Right atrium auricular region (tissue), 2 donors: Measurements from ENCODE around the gene C4BPB. TPM values are rescaled to one million over a fixed set of nuclear protein-coding genes. Genes with fewer than 3 reads are reported as not detected.
A peak's percentile ranks its signal among the peaks of the same experiment; 100 is the strongest.

Source experiments
- DNase-seq: peaks from one replicate; pipeline ENCODE4 v3.0.0-alpha.2; 2019; ENCODE audit warnings: low spot score
- H3K27ac ChIP-seq, 2 donors: fragments of 200-600 bp; sonication (generic); 1 replicate in 1 of 2; 2 replicates in 1 of 2; pipeline ENCODE4 v1.5.1; 2016 to 2019
- H3K27me3 ChIP-seq, 2 donors: fragments of 200-600 bp; sonication (generic); one replicate each; pipeline versions ENCODE4 v1.5.1 to v1.6.0; 2017 to 2019
- H3K36me3 ChIP-seq: fragments of 200-600 bp; sonication (generic); one replicate; pipeline ENCODE4 v1.5.1; 2016
- H3K4me1 ChIP-seq, 2 donors: fragments of 200-600 bp; sonication (generic); one replicate each; pipeline versions ENCODE4 v1.5.1 to v1.6.0; 2017 to 2019
- H3K4me3 ChIP-seq, 2 donors: fragments of 200-600 bp; sonication (generic); 1 replicate in 1 of 2; 2 replicates in 1 of 2; pipeline ENCODE4 v1.5.1; 2017 to 2019; ENCODE audit warnings: mild to moderate bottlenecking in 1 of 2, moderate library complexity in 1 of 2
- H3K9me3 ChIP-seq, 2 donors: fragments of 200-600 bp; sonication (generic); one replicate each; pipeline ENCODE4 v1.5.1; 2019
- total RNA-seq, 2 donors: library from RNA; depleted of rRNA; stranded (reverse); fragments of >200 nt; gene quantifications; one replicate each; pipeline ENCODE4 v1.1.0, GENCODE V29; 2016
- TF ChIP-seq, protein P1 (sequence below), 2 donors: fragments of 200-600 bp; sonication (generic); IDR thresholded peaks; one replicate each; pipeline ENCODE4 v1.5.1; 2019; ENCODE audit warnings: antibody characterized with exemption in 2 of 2

The C4BPB gene
- total RNA-seq, 2 donors from 2014 or later = not detected

DNA sequence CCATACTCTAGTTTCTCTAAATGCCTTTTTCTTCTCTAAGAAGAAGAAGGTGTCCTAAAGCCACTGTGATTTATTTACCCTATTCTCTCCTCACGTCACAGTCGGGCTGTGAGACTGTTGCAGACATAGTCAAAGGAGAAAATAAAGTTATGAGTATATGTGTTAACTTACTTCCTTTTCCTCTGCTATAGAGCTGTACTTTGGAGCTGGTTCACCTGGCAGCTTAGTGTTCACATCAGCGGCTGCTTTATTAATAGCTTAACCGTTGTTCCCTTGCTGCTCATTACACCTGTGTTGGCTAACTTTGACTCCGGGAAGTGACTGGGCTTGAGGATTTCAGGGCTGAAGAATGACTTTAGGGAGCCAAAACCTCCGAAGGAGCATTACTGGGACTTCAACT lies 32.0 kb upstream of the C4BPB start:
- no peak for DNase-seq
- no peak overlapping the region for H3K4me3 ChIP-seq
- H3K36me3 ChIP-seq = peaks cover 19% of the 10 kb centered on the region
- H3K9me3 ChIP-seq = no peaks in the 10 kb centered on the region
- peak overlapping the region; percentile 97 to 98 for H3K27ac ChIP-seq
- H3K27me3 ChIP-seq = no peaks in the 10 kb centered on the region
- TF ChIP-seq, protein P1, sequence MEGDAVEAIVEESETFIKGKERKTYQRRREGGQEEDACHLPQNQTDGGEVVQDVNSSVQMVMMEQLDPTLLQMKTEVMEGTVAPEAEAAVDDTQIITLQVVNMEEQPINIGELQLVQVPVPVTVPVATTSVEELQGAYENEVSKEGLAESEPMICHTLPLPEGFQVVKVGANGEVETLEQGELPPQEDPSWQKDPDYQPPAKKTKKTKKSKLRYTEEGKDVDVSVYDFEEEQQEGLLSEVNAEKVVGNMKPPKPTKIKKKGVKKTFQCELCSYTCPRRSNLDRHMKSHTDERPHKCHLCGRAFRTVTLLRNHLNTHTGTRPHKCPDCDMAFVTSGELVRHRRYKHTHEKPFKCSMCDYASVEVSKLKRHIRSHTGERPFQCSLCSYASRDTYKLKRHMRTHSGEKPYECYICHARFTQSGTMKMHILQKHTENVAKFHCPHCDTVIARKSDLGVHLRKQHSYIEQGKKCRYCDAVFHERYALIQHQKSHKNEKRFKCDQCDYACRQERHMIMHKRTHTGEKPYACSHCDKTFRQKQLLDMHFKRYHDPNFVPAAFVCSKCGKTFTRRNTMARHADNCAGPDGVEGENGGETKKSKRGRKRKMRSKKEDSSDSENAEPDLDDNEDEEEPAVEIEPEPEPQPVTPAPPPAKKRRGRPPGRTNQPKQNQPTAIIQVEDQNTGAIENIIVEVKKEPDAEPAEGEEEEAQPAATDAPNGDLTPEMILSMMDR (IDR thresholded peaks at IDR 0.05) = no peak
- peaks cover 0 to 16% of the 10 kb centered on the region in 2 donors for H3K4me1 ChIP-seq

DNA sequence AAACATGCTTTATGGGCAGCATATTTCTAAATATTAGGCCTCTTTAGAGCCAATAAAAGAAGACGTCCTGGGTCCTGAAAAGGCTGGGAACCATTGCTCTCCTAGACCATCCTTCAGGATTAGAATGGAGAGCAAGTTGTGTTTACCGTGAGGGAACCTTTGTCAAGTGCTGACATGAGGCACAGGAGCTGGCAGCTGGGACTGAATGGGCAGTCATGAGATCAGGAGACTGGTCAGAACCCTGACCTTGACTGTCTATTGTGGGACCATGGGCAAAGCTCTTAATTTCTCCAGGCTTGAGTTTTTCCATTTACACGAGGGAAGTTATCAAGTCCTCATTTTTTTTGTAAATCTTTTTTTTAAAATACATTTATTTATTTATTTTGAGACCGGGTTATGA lies 30.4 kb upstream of the C4BPB start:
- Histone ChIP-seq H3K9me3 (no peaks in the 10 kb centered on the region), H3K4me3 (no peak overlapping the region), H3K36me3 (peaks cover 31% of the 10 kb centered on the region), H3K27me3 (no peaks in the 10 kb centered on the region), H3K27ac (peak overlapping the region; percentile 33 to 57), H3K4me1 (peaks cover 0 to 6% of the 10 kb centered on the region in 2 donors)
- DNase-seq = no peak
- TF ChIP-seq, protein P1 (IDR thresholded peaks at IDR 0.05) = no peak

DNA sequence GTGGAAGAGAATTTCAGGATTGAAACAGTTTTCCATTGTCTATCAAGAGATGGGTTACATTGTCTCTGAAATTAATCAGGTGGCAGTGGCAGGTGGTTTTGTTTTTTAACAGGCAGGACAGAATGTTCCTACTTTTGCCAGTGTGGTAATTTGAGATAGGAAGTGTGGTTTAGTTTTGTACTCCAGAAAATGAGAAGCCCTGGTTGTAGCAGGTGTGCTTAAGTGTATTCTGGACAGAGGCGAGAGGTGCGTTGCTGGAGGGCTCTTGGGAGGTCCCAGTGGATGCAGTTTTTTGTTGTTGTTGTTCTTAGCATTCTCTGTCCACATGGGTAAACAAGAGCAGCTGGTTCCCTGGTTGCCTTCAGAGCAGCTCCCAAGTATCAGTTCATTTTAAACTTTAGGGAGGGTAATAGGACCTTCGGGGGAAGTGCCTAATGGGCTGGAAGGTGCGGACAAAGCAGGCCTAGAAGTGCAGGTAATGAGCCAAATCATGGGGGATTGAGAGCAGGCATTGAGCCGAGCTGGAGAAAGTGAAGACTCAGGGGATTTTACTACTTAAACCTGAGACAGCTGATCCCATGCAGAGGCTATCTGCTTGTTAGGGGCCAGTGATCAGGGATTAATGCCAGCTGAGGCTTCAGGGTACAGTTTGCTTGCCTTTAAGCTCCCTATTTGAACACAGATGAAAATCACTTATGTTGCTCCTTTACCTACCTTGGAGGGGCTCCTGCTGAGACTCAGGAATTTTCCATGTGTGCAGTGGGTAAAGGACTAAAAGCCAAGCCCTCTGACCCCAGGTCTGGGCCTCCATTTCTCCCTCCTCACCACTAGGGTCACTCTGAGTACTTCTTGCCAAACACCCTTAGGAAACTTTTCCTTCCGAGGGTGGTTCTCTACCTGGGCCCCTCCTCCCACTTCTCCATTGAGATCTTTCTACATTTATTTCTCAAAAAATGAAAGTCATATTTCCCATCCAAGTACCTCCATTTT lies 29.5 kb upstream of the C4BPB start:
- Histone ChIP-seq H3K4me1 (peaks cover 0 to 10% of the 10 kb centered on the region in 2 donors), H3K27ac (peak overlapping the region; percentile 33 to 57), H3K4me3 (no peak overlapping the region), H3K27me3 (no peaks in the 10 kb centered on the region), H3K36me3 (peaks cover 40% of the 10 kb centered on the region), H3K9me3 (no peaks in the 10 kb centered on the region)
- no peak for DNase-seq
- TF ChIP-seq, protein P1 (IDR thresholded peaks at IDR 0.05) = no peak

DNA sequence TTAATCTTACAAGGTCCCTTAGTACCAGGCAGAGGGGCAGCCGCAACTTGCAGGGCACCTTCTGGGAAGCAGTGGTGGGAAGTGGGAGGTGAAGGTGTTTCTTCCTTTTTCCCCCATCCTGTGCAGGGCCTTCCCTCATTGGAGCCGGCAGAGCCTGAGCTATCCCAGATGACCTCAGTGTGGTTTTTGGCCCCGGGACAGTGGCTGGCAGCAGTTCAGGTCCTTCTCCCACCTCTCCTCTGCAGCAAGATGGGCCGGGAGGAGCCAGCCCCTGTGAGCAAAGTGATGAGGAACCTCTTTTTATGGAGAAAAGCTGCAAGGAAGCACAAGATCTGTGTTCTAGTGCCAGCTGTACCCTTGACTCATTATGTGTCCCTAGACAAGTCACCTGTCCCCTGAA lies 28.8 kb upstream of the C4BPB start:
- Histone ChIP-seq H3K4me1 (peaks cover 0 to 10% of the 10 kb centered on the region in 2 donors), H3K27ac (peak overlapping the region in 1 of 2 donors; percentile 57), H3K4me3 (no peak overlapping the region), H3K36me3 (peaks cover 41% of the 10 kb centered on the region), H3K9me3 (no peaks in the 10 kb centered on the region), H3K27me3 (no peaks in the 10 kb centered on the region)
- TF ChIP-seq, protein P1 (IDR thresholded peaks at IDR 0.05) = no peak
- no peak for DNase-seq

DNA sequence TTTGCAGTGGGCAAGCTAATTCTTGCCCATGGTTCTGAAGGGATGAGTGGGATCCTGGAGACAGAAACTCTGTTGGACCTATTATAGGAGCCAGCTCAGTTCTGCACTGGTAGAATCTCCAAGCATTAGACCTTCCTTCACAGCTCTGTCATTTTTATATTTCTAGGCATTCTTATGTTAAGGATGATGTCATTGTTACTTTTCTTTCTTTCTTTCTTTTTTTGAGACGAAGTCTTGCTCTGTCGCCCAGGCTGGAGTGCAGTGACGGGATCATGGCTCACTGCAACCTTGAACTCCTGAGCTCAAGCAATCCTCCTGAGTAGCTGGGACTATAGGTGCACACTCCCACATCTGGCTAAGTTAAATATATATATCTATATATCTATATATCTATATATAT lies 28.1 kb upstream of the C4BPB start:
- Histone ChIP-seq H3K4me1 (peaks cover 0 to 10% of the 10 kb centered on the region in 2 donors), H3K27ac (no peak overlapping the region), H3K27me3 (no peaks in the 10 kb centered on the region), H3K9me3 (no peaks in the 10 kb centered on the region), H3K4me3 (no peak overlapping the region), H3K36me3 (peaks cover 42% of the 10 kb centered on the region)
- DNase-seq = no peak
- TF ChIP-seq, protein P1 (IDR thresholded peaks at IDR 0.05) = no peak
